ENCODE data around the gene HSF5. TPM values are rescaled to one million over a fixed set of nuclear protein-coding genes. Genes with fewer than 3 reads are reported as not detected.

HSF5 gene
- total and polyA plus RNA-seq, 2 of the 13 experiments (the other 11 are each of a cell fraction or from before 2014, with no cell fraction given) = not detected

GRCh38 chr17:58412961-58413586 is 75.1 kb downstream of the HSF5 start (continued):
- TF ChIP-seq STAG1 (CRISPR knock-in tag; IDR thresholded peaks at IDR 0.05) (no peak), SRF (IDR thresholded peaks at IDR 0.05; ENCODE audit: low read depth, low read length) (0 out of 2 replicates have a peak, but pooled peaks have one; percentile 19), ZMYM2 (CRISPR knock-in tag; IDR thresholded peaks at IDR 0.05) (no peak), KAT8 (CRISPR knock-in tag; IDR thresholded peaks at IDR 0.05) (peak; percentile 57; the same call in 1 of the 2 replicates), REST (IDR thresholded peaks at IDR 0.05; ENCODE audit: borderline replicate concordance in 1 of 2, low read depth in 1 of 2, low read length in 2 of 2) (peak in 1 of 2 experiments; percentile 63; a peak in 2 of 4 replicates), PAXIP1 (CRISPR knock-in tag; conservative IDR thresholded peaks at IDR 0.05) (peak; percentile 54; the same call in 1 of the 2 replicates), GATA4 (IDR thresholded peaks at IDR 0.05; ENCODE audit: borderline replicate concordance, low read depth) (peak; percentile 70; the same call in 1 of the 2 replicates), POLR2G (IDR thresholded peaks at IDR 0.05; ENCODE audit: low read depth, low read length) (peak; percentile 59), DPF2 (CRISPR knock-in tag; IDR thresholded peaks at IDR 0.05; ENCODE audit: borderline replicate concordance, low read depth) (peak; percentile 55; the same call in 1 of the 2 replicates), ZNF672 (CRISPR knock-in tag; IDR thresholded peaks at IDR 0.05) (no peak), KMT2B (CRISPR knock-in tag; IDR thresholded peaks at IDR 0.05) (peak; percentile 76; the same call in 1 of the 2 replicates), ZBTB26 (CRISPR knock-in tag; IDR thresholded peaks at IDR 0.05; ENCODE audit: borderline replicate concordance) (peak; percentile 93), DMAP1 (CRISPR knock-in tag; IDR thresholded peaks at IDR 0.05) (peak; percentile 49; the same call in 1 of the 2 replicates), ZNF816 (CRISPR knock-in tag; IDR thresholded peaks at IDR 0.05; ENCODE audit: borderline replicate concordance) (no peak), ZNF383 (CRISPR knock-in tag; IDR thresholded peaks at IDR 0.05; ENCODE audit: borderline replicate concordance) (no peak), MED1 (CRISPR knock-in tag; IDR thresholded peaks at IDR 0.05) (peak; percentile 62; the same call in 1 of the 2 replicates), MATR3 (CRISPR knock-in tag; IDR thresholded peaks at IDR 0.05) (no peak)

All from HepG2 (cell line).